Right kidney (tissue), 1 donor: ENCODE data around the gene GALNT9.
"Not testable (repeated sequence)": the region's sequence is repeated elsewhere in the genome, so short reads cannot be mapped to it uniquely, and the experiment has no call there.

ENCODE experiments used
- DNase-seq: peaks from one replicate; pipeline ENCODE4 v3.0.0-alpha.2; 2016

GALNT9 gene

GRCh38 chr12:132313182-132313581 lies 16.2 kb downstream of the GALNT9 start:
- DNase-seq = no peak

- DNase-seq = no peak
Measured at GRCh38 chr12:132312516-132312915, 16.9 kb downstream of the GALNT9 start.

- DNase-seq = no peak
Measured at GRCh38 chr12:132311201-132311915, 18.0 kb downstream of the GALNT9 start.

- peak; percentile 63 for DNase-seq
Measured at GRCh38 chr12:132310181-132311040, 19.0 kb downstream of the GALNT9 start.

- DNase-seq = no peak
Measured at GRCh38 chr12:132309596-132310086, 19.7 kb downstream of the GALNT9 start.

- DNase-seq = no peak
Measured at GRCh38 chr12:132308853-132309595, 20.4 kb downstream of the GALNT9 start.

- DNase-seq = no peak
Measured at GRCh38 chr12:132307976-132308852, 21.2 kb downstream of the GALNT9 start.

- DNase-seq = no peak
Measured at GRCh38 chr12:132306885-132307191, 22.6 kb downstream of the GALNT9 start.

- no peak for DNase-seq
Measured at GRCh38 chr12:132305991-132306884, 23.2 kb downstream of the GALNT9 start.

- no peak for DNase-seq
Measured at GRCh38 chr12:132305560-132305966, 23.8 kb downstream of the GALNT9 start.

- not testable (repeated sequence) for DNase-seq
Measured at GRCh38 chr12:132304866-132305265, 24.5 kb downstream of the GALNT9 start.

- not testable (repeated sequence) for DNase-seq
Measured at GRCh38 chr12:132303853-132304373, 25.5 kb downstream of the GALNT9 start.

GRCh38 chr12:132302466-132303358 lies 26.7 kb downstream of the GALNT9 start:
- no peak for DNase-seq

- DNase-seq = no peak
Measured at GRCh38 chr12:132300789-132301722, 28.3 kb downstream of the GALNT9 start.

- no peak for DNase-seq
Measured at GRCh38 chr12:132296063-132296462, 33.3 kb downstream of the GALNT9 start.

- DNase-seq = not testable (repeated sequence)
Measured at GRCh38 chr12:132295561-132295960, 33.8 kb downstream of the GALNT9 start.

GRCh38 chr12:132295101-132295526 lies 34.3 kb downstream of the GALNT9 start:
- DNase-seq = no peak
